Activated naive CD4-positive, alpha-beta T cell treated with anti-CD3 and anti-CD28 coated beads, Interleukin-2, amount 50 U/mL, for 16 hours (primary cell): ENCODE measurements around the gene CDKAL1.
"Not testable (repeated sequence)": the region's sequence is repeated elsewhere in the genome, so short reads cannot be mapped to it uniquely, and the experiment has no call there.

Source experiments
- DNase-seq: peaks from one replicate; pipeline ENCODE4 v3.0.0-alpha.2; 2020

CDKAL1 gene

DNA sequence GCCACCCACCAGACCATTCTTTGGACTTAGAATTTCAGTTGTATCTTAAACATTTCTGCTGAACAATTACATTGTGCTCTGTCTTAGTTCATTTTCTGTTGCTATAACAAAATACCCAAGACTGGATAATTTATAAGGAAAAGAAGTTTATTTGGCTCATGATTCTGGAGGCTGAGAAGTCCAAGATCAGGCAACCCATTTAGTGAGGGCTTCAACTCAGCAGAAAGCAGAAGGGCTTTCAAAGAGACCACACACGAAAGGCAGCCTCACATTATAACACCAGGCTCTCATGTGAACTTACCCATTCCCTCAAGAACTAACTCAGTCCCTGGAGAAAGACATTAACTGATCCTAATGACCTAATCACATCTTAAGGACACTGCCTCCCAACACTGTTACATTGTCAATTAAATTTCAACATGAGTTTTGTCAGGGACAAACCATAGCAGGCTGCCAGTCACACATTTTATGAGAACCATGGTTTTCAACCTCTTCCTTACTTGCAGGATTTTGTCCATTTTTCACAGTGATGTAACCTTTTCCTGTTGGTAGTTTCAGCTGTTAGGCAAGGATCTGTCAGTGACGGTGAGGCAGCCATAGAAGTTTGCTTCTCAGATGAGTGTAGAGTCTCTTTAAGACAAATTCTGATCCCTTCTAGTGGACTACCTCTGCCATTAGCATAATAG lies 659.7 kb downstream of the CDKAL1 start:
- DNase-seq = no peak

DNA sequence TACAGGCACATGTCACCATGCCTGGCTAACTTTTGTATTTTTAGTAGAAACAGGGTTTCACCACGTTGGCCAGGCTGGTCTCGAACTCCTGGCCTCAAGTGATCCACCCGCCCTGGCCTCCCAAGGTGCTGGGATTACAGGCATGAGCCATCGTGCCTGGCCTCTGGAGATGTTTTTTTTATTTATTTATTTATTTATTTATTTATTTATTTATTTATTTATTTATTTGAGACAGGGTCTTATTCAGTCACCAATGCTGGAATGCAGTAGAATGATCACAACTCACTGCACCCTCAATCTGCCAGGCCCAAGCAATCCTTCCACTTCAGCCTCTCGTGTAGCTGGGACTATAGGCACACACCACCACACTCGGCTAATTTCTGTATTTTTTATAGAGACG lies 661.0 kb downstream of the CDKAL1 start:
- not testable (repeated sequence) for DNase-seq

DNA sequence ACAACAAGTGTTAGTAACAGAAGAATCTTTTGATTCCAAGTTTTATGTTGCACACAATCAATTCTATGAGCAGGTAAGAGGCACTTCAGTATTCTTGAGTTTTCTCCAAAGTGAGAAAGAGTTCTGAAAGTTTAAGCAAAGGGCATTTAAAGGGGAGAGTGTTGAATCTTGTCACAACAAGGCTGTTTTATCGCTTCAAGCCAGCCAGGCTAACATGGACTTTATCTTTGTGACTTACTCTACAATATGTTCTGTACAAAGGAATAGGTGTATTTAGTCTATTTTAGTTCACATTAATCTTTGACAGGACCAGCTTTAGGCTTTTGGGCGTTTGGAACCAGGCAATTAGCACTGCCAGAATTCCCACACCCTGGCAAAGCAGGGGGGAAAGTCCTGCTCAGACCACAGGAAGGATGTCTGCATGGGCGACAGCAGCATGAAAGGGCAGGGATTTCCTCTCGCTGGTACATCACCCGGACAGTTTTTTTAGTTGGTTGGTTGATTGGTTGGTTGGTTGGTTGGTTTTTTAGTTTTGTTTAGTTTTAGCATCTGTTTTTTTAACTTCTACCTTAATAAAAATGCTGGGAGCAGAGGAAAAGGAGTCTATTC lies 663.9 kb downstream of the CDKAL1 start:
- DNase-seq = no peak

DNA sequence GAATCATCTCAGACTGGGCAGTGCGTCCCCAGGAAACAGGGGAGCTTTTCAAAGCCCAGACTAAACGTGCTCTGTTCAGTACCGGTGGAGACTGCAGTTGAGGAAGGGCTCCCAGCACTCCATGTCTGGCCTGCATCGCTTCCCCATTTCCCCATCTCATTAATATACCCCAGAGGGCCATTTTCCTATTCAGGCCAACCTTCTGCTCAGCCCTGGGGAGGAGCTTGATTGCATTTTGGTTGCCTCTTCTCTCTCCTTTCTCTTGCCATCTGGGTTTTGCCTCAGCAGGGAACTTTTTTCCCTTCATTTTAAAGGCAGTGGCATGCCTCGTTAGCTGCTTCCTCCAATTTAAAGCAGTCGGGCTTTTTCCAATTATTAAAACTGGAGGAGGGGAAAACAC lies 665.0 kb downstream of the CDKAL1 start:
- DNase-seq = no peak

DNA sequence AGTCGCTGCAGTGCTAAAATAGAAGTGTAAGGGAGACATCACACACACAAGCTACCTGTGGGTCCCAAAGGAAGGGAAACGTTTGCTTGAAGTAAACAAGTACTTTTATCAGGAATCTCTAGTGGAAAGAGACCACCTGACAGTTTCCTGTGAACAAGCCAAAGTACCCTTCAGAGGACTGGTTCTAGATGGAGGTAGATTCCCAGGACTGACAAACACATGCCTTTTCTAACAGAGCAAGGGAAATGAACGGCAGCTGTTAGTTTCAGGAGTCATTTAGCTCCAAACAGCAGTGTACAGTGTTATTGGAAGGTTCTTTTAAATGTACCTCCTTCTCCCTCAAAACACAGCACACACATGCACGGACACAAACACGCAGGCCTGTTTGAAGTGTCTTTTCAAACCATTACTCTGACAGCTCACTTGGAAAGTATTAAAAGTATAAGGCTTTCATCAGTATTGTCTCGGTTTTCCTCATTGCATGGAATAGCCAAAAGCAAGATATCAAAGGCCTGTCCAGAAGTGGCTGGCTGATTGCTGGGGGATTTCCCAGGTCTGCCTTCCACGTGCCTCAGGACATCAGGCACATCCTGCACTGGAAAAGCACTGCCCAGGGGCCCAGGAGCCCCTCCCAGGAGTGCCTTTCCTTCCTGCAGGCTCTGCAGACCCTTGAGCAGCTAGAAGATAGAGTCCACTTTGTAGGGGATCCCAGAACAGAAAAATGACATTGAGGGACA lies 666.0 kb downstream of the CDKAL1 start:
- DNase-seq = no peak

DNA sequence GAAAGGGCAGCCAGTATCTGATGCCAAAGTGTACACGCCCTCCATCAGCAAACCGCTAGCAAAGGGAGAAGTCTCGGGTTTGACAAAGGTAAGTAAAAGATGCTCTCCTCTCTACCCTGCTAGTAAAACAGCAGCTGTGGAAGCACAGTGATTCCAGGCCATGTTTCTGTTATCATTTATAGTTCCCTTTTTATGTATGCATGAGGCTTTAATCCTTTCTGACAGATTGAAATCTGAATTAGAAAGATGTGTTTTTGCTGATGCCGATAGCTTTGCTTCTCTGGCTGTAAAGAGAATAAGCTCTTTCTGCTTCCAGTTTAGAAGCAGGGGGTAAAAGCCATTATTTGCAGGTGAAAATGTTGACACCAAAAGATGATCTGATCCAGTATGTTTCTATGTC lies 666.9 kb downstream of the CDKAL1 start:
- no peak for DNase-seq

DNA sequence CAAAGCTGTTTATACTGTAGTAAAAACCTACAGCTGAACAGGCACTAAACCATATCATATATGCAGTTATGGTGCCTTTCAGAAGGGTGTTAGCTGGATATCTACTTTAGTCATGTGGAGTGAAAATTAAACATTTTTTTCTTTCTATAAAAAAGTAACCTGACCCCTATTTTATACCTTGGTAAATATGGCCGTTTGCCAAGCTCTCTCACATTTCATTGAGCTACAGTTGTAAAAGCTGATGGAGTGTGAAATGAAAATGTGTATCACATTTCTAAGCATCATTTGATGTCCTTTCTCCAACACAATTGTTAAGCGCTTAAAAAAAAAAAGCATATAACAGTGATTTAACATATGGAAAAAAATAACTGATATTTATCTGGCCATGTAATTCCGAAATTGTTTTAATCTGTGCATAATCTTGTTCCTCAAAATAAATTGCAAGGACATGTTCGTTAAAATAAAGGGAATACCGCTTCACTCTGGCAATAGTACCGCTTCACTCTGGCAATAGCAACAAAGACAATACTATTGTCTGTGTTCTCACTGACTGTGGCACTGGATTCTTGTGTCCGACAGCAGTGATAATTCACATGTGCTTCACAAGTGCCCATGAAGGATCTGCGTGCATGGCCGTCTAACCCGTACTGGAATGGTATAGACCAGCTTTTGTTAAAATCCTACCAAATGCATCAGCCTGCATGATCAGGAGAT lies 667.5 kb downstream of the CDKAL1 start:
- no peak for DNase-seq

DNA sequence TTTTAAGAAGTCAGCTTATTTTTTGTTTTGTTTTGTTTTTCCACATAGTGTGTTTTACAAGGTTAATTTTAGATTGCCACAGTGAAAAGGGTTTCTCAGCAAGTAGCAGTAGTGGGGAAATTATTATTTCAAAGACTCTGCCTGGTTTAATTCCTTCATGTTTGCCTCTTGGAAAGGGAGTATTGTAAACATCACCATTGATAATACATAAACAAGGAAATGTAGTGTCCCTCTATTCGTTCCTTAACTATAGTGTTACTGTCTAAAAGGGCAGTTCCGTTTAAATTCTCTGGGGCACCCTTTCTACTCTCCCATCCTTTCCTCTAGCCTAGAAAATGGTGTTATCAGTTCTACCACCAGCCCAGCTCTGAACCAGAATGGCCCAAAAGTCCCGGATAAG lies 668.3 kb downstream of the CDKAL1 start:
- DNase-seq = no peak

DNA sequence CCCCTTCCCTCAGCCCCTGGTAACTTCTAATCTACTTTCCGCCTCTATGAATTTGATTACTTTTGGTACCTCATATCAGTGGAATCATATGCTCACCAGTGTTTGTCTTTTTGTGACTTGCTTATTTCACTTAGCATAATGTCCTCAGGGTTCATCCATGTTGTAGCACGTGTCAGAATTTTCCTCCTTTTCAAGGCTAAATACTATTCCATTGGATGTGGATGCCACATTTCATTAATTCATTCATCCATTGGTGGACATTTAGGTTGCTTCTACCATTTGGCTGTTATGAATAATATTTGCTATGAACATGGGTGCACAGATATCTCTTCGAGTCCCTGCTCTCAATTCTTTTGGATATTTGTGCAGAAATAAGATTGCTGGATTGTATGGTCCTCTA lies 670.7 kb downstream of the CDKAL1 start:
- DNase-seq = no peak

DNA sequence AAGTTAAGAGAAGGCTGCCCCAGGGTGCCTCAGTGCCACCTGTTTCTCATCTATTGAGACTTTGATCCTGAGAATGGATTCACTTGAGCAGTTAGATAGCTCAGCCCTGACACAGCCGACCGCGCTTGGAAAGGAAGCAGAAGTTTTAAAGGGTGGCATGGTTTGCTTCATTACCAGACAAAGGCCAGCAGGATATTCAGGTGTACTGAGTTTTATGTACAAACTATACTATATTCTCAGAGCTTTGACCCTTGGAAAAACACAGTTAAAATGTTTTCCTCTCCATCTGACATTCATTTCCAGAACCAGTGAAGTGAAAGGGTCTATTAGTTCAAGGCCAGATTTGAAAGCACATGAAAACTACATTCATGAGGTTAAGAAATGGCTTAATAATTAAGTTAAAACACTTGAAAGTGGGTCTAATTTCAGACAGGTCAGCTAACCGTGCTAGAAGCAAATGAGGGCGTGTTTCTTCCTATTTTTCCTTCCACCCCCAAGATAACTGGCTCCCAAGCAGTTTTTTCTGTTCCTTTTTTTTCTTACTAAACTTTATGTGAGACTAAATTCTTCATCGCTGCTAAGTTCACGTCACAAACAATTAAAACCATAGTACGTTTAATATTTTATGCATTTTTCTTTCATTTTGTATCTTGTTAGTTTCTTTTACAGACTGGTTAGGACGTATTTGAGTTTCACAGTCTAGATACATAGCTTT lies 674.0 kb downstream of the CDKAL1 start:
- DNase-seq = no peak

DNA sequence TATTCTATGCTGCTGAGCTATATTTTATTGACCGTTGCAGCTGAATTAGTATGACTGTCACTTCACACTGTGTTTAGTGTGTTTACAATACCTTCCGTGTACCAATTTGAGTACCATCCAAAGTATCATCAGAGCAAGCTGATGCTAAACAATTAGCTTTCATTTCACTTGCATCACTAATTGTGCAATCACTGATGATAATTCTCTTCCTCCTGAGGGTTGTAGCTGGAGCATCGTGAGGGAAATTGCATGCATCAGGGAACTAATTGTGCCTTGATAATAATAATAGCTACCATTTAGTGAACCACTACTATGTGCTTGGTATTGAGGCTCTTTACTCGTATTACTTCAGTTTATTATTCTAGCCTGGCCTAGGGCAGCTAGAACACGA lies 674.5 kb downstream of the CDKAL1 start:
- no peak for DNase-seq

DNA sequence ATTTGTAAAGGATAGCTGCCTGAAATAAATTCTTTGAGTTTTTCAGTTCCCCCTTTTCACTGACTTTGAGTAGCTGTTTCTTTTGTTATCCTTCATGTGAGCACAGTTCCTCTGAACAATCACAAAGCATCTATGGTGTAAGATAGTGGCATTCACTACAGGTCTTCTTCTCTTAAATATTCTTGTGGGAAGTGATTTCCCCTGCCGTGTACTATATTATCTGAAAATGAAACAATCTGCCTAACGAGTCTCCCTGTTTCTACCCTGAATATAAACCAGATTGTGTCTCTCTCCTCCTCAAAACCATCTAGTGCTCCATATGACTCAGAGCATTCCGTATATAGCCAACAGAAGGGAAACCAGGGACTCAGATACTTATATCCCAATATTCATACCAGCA lies 679.2 kb downstream of the CDKAL1 start:
- no peak for DNase-seq

DNA sequence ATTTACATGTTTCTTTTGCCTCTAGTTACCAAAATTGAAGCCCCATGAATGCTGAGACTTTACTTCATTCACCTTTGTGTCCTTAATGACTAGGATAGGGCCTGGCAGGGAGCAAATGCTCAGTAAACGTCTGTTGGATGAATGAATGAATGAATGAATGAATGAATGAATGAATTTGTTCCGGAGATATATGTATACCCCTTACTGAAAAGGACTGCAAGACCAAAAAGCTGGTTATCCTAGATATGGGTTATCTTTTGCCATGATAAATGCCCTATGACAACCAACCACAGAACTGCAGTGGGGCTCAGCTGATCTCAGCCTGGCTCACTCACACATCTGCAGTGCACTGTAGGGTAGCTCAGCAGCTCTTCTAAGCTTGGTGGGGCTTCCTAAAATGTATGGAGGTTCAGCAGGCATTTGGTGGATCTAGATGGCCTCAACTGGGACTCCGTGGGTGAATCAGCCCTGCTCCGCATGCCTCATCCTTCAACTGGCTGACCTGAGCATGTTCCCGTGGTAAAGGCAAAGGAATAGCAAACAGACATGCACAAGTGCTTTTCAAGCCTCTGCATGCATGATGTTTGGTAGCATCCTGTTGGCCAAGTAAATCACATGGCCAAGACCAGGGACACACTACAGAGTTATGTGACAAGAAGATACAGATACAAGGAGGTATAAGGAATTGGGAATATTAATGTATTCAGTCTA lies 680.6 kb downstream of the CDKAL1 start:
- no peak for DNase-seq

DNA sequence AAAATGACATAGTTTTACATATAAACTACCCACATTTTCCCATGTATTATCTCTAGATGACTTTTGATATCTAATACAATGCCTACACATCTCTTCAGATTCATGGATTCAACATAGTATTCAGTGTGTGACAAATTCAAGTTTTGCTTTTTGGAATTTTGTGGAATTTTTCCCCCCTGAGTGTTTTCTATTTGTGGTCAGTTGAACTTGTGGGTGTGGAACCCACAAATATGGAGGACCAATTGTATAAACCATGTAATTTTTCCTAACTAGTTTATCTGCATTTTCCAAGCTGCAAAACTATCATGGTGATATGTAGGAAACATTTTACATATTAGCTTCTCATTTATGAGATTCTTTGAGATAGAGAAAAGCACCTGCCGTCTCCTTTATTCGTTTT lies 685.0 kb downstream of the CDKAL1 start:
- DNase-seq = no peak

DNA sequence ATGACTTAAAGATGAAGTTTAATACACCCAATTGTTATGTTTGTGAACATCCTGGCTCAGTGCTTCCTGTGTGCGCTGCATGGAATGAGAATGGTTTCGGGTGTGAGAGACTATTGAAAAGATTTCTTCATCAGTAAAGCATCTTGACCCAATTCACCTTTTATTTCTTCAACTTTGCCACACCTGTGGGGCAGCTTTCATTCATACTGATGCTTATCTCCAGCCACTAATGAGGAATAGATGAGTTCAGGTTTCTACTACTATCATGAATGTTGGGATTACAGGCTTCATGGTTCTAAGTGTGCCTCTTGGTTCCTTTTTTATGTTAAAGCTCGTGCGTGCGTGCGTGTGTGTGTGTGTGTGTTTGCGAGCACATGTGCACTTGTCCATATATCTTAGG lies 685.6 kb downstream of the CDKAL1 start:
- DNase-seq = no peak

DNA sequence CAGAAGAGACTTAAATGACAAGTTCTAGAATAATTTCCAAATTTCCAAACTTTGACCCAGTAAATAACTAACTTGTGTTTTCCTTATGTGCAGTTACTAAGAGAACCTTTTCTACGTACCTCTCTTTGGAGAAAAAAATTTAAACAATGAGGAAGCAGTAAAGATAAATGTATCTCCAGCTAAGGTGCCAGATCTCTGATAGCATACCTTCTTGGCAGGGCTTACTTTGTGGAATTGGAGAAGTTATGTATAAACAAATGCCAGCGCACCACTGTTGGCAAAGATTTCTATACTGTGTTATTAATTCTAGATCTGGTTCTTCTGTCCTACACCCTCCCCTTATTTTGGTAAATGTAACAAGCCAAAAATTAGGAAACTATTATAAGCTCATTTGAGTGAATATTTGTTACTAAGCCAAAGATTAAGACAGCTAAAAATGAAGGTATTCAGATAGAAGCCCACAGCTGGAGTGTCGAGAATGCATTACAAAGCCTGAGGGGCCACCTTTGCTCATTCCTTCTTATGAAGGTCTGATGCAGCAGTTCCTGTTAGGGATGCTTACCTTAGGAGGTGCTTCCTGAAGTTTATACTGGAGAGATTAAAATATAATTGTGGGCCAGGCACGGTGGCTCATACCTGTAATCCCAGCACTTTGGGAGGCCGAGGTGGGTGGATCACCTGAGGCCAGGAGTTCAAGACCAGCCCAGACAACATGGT lies 686.2 kb downstream of the CDKAL1 start:
- no peak for DNase-seq

DNA sequence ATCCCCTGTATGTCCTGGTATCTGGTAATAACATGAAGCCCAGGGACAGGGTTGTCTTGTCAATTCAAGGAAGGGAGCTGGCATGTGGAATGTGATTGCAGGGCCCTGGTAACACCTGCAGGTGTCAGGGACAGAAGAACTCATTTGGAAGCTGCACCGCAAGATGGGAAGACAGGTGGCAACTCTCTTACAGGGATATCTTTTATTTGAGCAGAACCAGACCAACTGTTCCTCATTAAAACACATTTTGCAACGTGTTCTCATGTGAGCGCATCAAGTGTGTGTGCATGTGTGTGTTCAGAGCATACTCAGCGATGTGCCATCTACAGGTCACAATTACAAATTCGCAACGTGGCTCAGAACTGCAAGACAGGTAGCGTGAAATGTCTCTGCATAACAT lies 688.4 kb downstream of the CDKAL1 start:
- no peak for DNase-seq

DNA sequence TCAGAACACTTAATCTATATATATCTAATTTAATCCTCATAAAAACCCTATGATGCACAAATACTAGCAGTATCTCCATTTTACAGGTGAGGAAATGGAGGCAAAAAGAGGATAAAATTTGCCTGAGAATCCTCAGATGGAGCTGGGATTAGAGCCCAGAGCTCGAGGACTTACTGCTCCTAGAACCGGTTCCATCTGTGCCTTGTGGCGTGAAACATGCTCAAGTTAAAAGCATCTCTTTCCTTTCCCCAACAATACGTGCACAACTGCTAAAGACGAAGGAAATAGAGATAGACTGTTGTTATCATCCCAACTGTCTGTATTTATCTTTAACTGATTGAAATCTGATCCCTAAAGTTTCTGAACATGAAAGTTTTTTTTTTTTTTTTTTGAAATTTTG lies 691.7 kb downstream of the CDKAL1 start:
- DNase-seq = no peak

DNA sequence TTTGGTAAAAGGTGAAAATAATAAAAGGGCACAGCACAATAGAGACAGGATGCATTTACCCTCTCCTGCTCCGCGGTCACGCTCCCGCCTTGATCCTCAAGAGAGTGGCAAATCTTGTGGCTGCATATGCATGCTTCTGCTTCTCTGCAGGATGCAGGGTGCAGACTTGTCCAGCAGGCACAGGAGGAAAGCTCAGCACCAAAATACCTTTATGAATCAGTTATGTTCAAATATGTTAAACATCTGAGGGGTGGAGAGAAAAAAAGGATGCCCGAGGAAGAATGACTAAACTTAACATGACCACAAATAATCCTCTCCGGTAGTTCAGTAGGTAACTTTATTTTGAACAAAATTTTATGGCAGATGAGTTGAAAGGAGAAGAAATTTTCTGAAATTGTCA lies 693.2 kb downstream of the CDKAL1 start:
- DNase-seq = no peak

DNA sequence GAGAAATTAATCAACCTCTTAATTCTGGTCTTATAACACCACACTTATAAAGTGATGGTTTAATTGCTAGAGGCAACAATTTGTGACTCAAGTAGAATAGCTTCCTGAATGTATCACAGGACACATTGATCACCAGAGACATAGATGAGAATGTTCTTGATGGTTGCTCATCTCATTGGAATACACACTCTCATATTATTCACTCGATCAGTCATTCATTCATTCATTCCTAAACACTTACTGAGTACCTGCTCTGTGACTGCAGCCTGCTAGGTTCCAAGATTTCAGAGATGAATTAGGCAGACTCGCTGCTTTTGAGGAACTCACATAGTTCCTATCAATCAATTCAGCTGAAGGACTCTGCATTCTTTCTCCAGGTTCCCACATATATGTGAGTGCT lies 694.2 kb downstream of the CDKAL1 start:
- no peak for DNase-seq

DNA sequence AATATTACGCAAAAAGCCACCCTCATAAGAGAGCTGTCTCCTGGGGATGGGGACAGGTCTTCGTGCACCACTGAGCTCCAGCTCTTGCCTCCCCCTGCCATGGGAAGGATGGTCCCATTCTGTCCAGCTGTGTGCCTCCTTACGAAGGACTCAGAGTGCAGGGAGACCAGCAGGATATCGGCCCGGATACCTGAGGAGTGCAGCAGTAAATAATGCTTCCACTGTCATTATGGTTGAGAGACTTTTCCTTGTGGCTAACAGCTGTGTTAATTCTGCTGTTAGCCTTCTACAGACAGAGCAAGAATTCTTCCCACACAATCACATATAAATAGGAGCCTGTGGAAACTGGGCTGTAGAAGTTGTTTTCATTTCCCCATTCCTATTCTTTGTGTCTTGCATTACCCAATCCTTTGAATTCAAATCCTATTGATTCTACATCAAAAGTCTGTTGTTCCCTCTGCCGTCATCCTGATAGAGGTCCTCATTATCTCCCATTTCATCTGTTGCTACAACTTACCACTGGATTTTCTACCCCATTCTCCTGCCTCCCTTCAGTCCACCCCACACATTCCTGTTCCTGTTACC lies 694.7 kb downstream of the CDKAL1 start:
- DNase-seq = no peak
